Measurements from ENCODE around the gene ADAP1.

The ADAP1 gene

GRCh38 chr7:921071-921461, 33.4 kb downstream of the ADAP1 start:
- DNase-seq = no peak

GRCh38 chr7:920351-921070, 34.0 kb downstream of the ADAP1 start:
- peak; percentile 1 for DNase-seq

GRCh38 chr7:919924-920341, 34.5 kb downstream of the ADAP1 start:
- peak; percentile 1 for DNase-seq

GRCh38 chr7:919114-919442, 35.4 kb downstream of the ADAP1 start:
- DNase-seq = peak; percentile 1

- DNase-seq = peak; percentile 0
These were observed 35.9 kb downstream of the ADAP1 start for GRCh38 chr7:918441-919113.

- DNase-seq = no peak
These were observed 36.4 kb downstream of the ADAP1 start for GRCh38 chr7:918118-918425.

GRCh38 chr7:917255-918117, 37.0 kb downstream of the ADAP1 start:
- DNase-seq = no peak

- no peak for DNase-seq
These were observed 38.1 kb downstream of the ADAP1 start for GRCh38 chr7:916291-916941.

- DNase-seq = no peak
These were observed 38.9 kb downstream of the ADAP1 start for GRCh38 chr7:915291-916218.

GRCh38 chr7:914521-915194, 39.8 kb downstream of the ADAP1 start:
- DNase-seq = no peak

GRCh38 chr7:913736-914520, 40.6 kb downstream of the ADAP1 start:
- DNase-seq = no peak

GRCh38 chr7:911791-912480, 42.5 kb downstream of the ADAP1 start:
- no peak for DNase-seq

GRCh38 chr7:910931-911431, 43.5 kb downstream of the ADAP1 start:
- no peak for DNase-seq

GRCh38 chr7:910441-910861, 44.0 kb downstream of the ADAP1 start:
- no peak for DNase-seq

- DNase-seq = no peak
These were observed 44.8 kb downstream of the ADAP1 start for GRCh38 chr7:909358-910329.

- peak; percentile 48 for DNase-seq
These were observed 45.7 kb downstream of the ADAP1 start for GRCh38 chr7:908591-909357.

- no peak for DNase-seq
These were observed 46.3 kb downstream of the ADAP1 start for GRCh38 chr7:908159-908581.
